ENCODE results near the gene MTMR2. TPM values are rescaled to one million over a fixed set of nuclear protein-coding genes. Genes with fewer than 3 reads are reported as not detected.

The MTMR2 gene
- total RNA-seq, 1 experiment from 2014 or later = 75.2 TPM

- Histone ChIP-seq H3K27me3 (replicated peaks; ENCODE audit: control insufficient read depth, insufficient read depth, low read length) (no peaks in the 10 kb centered on the region), H3K9me3 (no peaks in the 10 kb centered on the region), H3K36me3 (ENCODE audit: control insufficient read depth, insufficient read depth, low read length) (no peaks in the 10 kb centered on the region; the same call in 1 of the 2 replicates), H3K4me1 (no peaks in the 10 kb centered on the region), H3K4me3 (ENCODE audit: low read depth, low read length) (no peak overlapping the region)
- POLR2A ChIA-PET = interaction anchor here (0.9 to 1.1 kb wide), 2 partner anchors 494 to 540 kb away, joined by 4 to 6 read pairs; partner anchors contain the start of genes CCDC82, JRKL and MAML2
- Mint-ChIP-seq H3K27me3 (ENCODE audit: insufficient read depth, unreplicated experiment) (no peaks in the 10 kb centered on the region), H3K4me1 (ENCODE audit: low read depth, unreplicated experiment) (no peaks in the 10 kb centered on the region), H3K9me3 (ENCODE audit: unreplicated experiment) (no peaks in the 10 kb centered on the region), H3K36me3 (ENCODE audit: insufficient read depth, unreplicated experiment) (peaks cover 26% of the 10 kb centered on the region), H3K4me3 (ENCODE audit: unreplicated experiment) (no peak overlapping the region), H3K27ac (ENCODE audit: unreplicated experiment) (no peak overlapping the region)
- CTCF ChIA-PET = interaction anchor here (0.5 to 1.7 kb wide), 47 partner anchors 12 to 1896 kb away, joined by 3 to 119 read pairs (median 4); partner anchors contain the start of genes CCDC82, JRKL, MAML2 and MTMR2
- intact Hi-C loops (cut with micrococcal nuclease; ENCODE audit: unreplicated experiment) = loop anchor here (1.0 to 5.0 kb wide), 11 partner anchors 75 to 578 kb away; partner anchors contain the start of genes MAML2 and MTMR2
- BruUV-seq (replicated peaks) = no TSS peak
- TF ChIP-seq, protein P1, sequence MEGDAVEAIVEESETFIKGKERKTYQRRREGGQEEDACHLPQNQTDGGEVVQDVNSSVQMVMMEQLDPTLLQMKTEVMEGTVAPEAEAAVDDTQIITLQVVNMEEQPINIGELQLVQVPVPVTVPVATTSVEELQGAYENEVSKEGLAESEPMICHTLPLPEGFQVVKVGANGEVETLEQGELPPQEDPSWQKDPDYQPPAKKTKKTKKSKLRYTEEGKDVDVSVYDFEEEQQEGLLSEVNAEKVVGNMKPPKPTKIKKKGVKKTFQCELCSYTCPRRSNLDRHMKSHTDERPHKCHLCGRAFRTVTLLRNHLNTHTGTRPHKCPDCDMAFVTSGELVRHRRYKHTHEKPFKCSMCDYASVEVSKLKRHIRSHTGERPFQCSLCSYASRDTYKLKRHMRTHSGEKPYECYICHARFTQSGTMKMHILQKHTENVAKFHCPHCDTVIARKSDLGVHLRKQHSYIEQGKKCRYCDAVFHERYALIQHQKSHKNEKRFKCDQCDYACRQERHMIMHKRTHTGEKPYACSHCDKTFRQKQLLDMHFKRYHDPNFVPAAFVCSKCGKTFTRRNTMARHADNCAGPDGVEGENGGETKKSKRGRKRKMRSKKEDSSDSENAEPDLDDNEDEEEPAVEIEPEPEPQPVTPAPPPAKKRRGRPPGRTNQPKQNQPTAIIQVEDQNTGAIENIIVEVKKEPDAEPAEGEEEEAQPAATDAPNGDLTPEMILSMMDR (IDR thresholded peaks at IDR 0.05; ENCODE audit: insufficient read depth in 1 of 2, low read depth in 1 of 2, low read length in 1 of 2, severe bottlenecking in 1 of 2, unreplicated experiment in 1 of 2) = peak; percentile 71 to 85
- DNase-seq = peak; percentile 75 to 81
These were observed 74.7 kb downstream of the MTMR2 start for GRCh38 chr11:95849087-95849825.

DNA sequence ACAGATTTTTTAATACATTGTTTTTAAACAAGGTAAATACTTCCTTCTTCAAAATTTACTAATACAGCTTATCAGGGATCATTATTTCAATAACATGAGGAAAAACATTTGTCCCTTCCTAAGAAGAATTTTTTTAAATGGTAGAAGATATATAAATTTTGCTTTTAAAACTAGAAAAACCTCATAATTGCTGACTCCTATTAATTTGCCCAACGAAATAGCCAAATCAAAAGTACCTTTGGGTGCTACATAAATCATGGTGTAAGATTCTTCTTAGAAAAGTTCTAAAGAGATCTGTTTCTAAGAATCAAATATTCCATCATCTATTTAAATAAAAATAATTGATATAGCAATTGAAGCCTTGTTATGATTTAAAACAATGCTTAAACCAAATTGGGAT lies 78.7 kb downstream of the MTMR2 start:
- POLR2A ChIA-PET = interaction anchor here (0.8 kb wide), 1 partner anchor 55 kb away, joined by 3 read pairs; the partner anchor contains the start of gene CEP57
- TF ChIP-seq, protein P1 (IDR thresholded peaks at IDR 0.05; ENCODE audit: insufficient read depth in 1 of 2, low read depth in 1 of 2, low read length in 1 of 2, severe bottlenecking in 1 of 2, unreplicated experiment in 1 of 2) = no peak
- H3K9me3 Mint-ChIP-seq (ENCODE audit: unreplicated experiment) = no peaks in the 10 kb centered on the region
- BruUV-seq (replicated peaks) = no TSS peak
- intact Hi-C loops (cut with micrococcal nuclease; ENCODE audit: unreplicated experiment) = loop anchor here (5.0 kb wide), 1 partner anchor 172 kb away; no protein-coding TSS in a partner anchor
- H3K4me3 Mint-ChIP-seq (ENCODE audit: unreplicated experiment) = no peak overlapping the region
- DNase-seq = no peak
- no peaks in the 10 kb centered on the region for H3K27me3 Mint-ChIP-seq (ENCODE audit: insufficient read depth, unreplicated experiment)
- Histone ChIP-seq H3K27me3 (replicated peaks; ENCODE audit: control insufficient read depth, insufficient read depth, low read length) (no peaks in the 10 kb centered on the region), H3K9me3 (no peaks in the 10 kb centered on the region), H3K36me3 (ENCODE audit: control insufficient read depth, insufficient read depth, low read length) (no peaks in the 10 kb centered on the region; the same call in 1 of the 2 replicates), H3K4me1 (no peaks in the 10 kb centered on the region), H3K4me3 (ENCODE audit: low read depth, low read length) (no peak overlapping the region)
- CTCF ChIA-PET = interaction anchor here (0.8 kb wide), 1 partner anchor 9 kb away, joined by 3 read pairs; no protein-coding TSS in a partner anchor
- H3K27ac Mint-ChIP-seq (ENCODE audit: unreplicated experiment) = no peak overlapping the region
- H3K4me1 Mint-ChIP-seq (ENCODE audit: low read depth, unreplicated experiment) = no peaks in the 10 kb centered on the region
- peaks cover 50% of the 10 kb centered on the region for H3K36me3 Mint-ChIP-seq (ENCODE audit: insufficient read depth, unreplicated experiment)

GRCh38 chr11:95835768-95836488 lies 88.0 kb downstream of the MTMR2 start:
- H3K4me3 ChIP-seq (ENCODE audit: low read depth, low read length) = no peak overlapping the region
- POLR2A ChIA-PET = interaction anchor here (0.6 to 1.4 kb wide), 2 partner anchors 46 to 554 kb away, joined by 4 to 10 read pairs; partner anchors contain the start of genes CCDC82, FAM76B and JRKL
- no peaks in the 10 kb centered on the region for H3K9me3 ChIP-seq
- TF ChIP-seq, protein P1 (IDR thresholded peaks at IDR 0.05; ENCODE audit: insufficient read depth in 1 of 2, low read depth in 1 of 2, low read length in 1 of 2, severe bottlenecking in 1 of 2, unreplicated experiment in 1 of 2) = peak; percentile 97 to 98
- Mint-ChIP-seq H3K27ac (ENCODE audit: unreplicated experiment) (no peak overlapping the region), H3K9me3 (ENCODE audit: unreplicated experiment) (no peaks in the 10 kb centered on the region), H3K36me3 (ENCODE audit: insufficient read depth, unreplicated experiment) (peaks cover 85% of the 10 kb centered on the region), H3K27me3 (ENCODE audit: insufficient read depth, unreplicated experiment) (no peaks in the 10 kb centered on the region), H3K4me1 (ENCODE audit: low read depth, unreplicated experiment) (peaks cover 6% of the 10 kb centered on the region), H3K4me3 (ENCODE audit: unreplicated experiment) (no peak overlapping the region)
- 0 out of 2 replicates have a peak, but pooled peaks cover 2% of the 10 kb centered on the region for H3K36me3 ChIP-seq (ENCODE audit: control insufficient read depth, insufficient read depth, low read length)
- H3K4me1 ChIP-seq = no peaks in the 10 kb centered on the region; the same call in 1 of the 2 replicates
- intact Hi-C loops (cut with micrococcal nuclease; ENCODE audit: unreplicated experiment) = loop anchor here (1.0 to 5.0 kb wide), 7 partner anchors 132 to 684 kb away; partner anchors contain the start of gene MAML2
- no peaks in the 10 kb centered on the region for H3K27me3 ChIP-seq (replicated peaks; ENCODE audit: control insufficient read depth, insufficient read depth, low read length)
- peak; percentile 84 to 85 for DNase-seq
- CTCF ChIA-PET = interaction anchor here (0.6 to 1.9 kb wide), 23 partner anchors 9 to 681 kb away, joined by 3 to 47 read pairs (median 5); partner anchors contain the start of genes CCDC82, CEP57, JRKL and MAML2
- BruUV-seq (replicated peaks) = no TSS peak
